GM18868 (cell line): ENCODE measurements around the gene TTBK1.

Source experiments
- ATAC-seq: cut with Tn5 transposase; IDR thresholded peaks from one replicate; pipeline ENCODE4 v1.9.1; 2021; ENCODE audit warnings: mild to moderate bottlenecking, moderate library complexity; ENCODE audit not compliant: unreplicated experiment

Gene TTBK1

GRCh38 chr6:43335469-43335868 lies 92.2 kb downstream of the TTBK1 start:
- no peak for ATAC-seq

- no peak for ATAC-seq
Measured at GRCh38 chr6:43336382-43336781, 93.1 kb downstream of the TTBK1 start.
